Progenitor cell of endocrine pancreas (in vitro differentiated cells): ENCODE data around the gene TFEB. TPM values are rescaled to one million over a fixed set of nuclear protein-coding genes. Genes with fewer than 3 reads are reported as not detected.

Source experiments
- DNase-seq: peaks from one replicate; pipeline ENCODE4 v3.0.0; 2021; ENCODE audit warnings: low spot score; ENCODE audit not compliant: unreplicated experiment
- H3K27ac Mint-ChIP-seq: 2 replicates; pipeline ENCODE4 v1.8.0; 2021; ENCODE audit warnings: mild to moderate bottlenecking, moderate library complexity, mixed read lengths
- H3K27me3 Mint-ChIP-seq: 2 replicates; pipeline ENCODE4 v1.8.0; 2021; ENCODE audit warnings: mixed read lengths
- H3K36me3 Mint-ChIP-seq: 2 replicates; pipeline ENCODE4 v1.8.0; 2022; ENCODE audit warnings: mixed read lengths; ENCODE audit not compliant: insufficient read depth
- H3K4me1 Mint-ChIP-seq: 2 replicates; pipeline ENCODE4 v1.8.0; 2021; ENCODE audit warnings: low read depth, mixed read lengths
- H3K4me3 Mint-ChIP-seq: 2 replicates; pipeline ENCODE4 v1.8.0; 2021; ENCODE audit warnings: low read depth, mild to moderate bottlenecking, moderate library complexity, mixed read lengths
- H3K9me3 Mint-ChIP-seq: 2 replicates; pipeline ENCODE4 v1.8.0; 2021; ENCODE audit warnings: low read depth, mixed read lengths
- CTCF ChIP-seq: fragments of 200-600 bp; sonication (generic); IDR thresholded peaks from one replicate; pipeline ENCODE4 v1.5.0; 2021; ENCODE audit warnings: antibody characterized with exemption, mild to moderate bottlenecking; ENCODE audit not compliant: unreplicated experiment
- total RNA-seq: library from RNA; stranded (reverse); gene quantifications from 2 replicates; pipeline ENCODE4 v1.2.1, GENCODE V29; 2021

The TFEB gene
- total RNA-seq, 1 donor from 2014 or later: 0.48 TPM

GRCh38 chr6:41699063-41699462, 36.3 kb downstream of the TFEB start:
- Mint-ChIP-seq H3K4me3 (no peak overlapping the region), H3K4me1 (no peaks in the 10 kb centered on the region), H3K36me3 (no peaks in the 10 kb centered on the region), H3K9me3 (no peaks in the 10 kb centered on the region), H3K27me3 (peaks cover 31% of the 10 kb centered on the region), H3K27ac (no peak overlapping the region)
- no peak for DNase-seq
- no peak for TF ChIP-seq CTCF

GRCh38 chr6:41697861-41698781, 37.3 kb downstream of the TFEB start:
- Mint-ChIP-seq H3K4me1 (no peaks in the 10 kb centered on the region), H3K36me3 (no peaks in the 10 kb centered on the region), H3K9me3 (no peaks in the 10 kb centered on the region), H3K27me3 (peaks cover 24% of the 10 kb centered on the region), H3K27ac (no peak overlapping the region), H3K4me3 (no peak overlapping the region)
- TF ChIP-seq CTCF: no peak
- DNase-seq: no peak

GRCh38 chr6:41696788-41697187, 38.6 kb downstream of the TFEB start:
- TF ChIP-seq CTCF: no peak
- no peak overlapping the region for H3K4me3 Mint-ChIP-seq

GRCh38 chr6:41695825-41696224, 39.6 kb downstream of the TFEB start:
- H3K27ac Mint-ChIP-seq: no peak overlapping the region
- no peaks in the 10 kb centered on the region for H3K4me1 Mint-ChIP-seq
- DNase-seq: no peak
- H3K9me3 Mint-ChIP-seq: no peaks in the 10 kb centered on the region
- no peaks in the 10 kb centered on the region for H3K36me3 Mint-ChIP-seq
- H3K27me3 Mint-ChIP-seq: peaks cover 33% of the 10 kb centered on the region
- no peak for TF ChIP-seq CTCF
- no peak overlapping the region for H3K4me3 Mint-ChIP-seq

More at GRCh38 chr6:41696788-41697187, 38.6 kb downstream of the TFEB start:
- Mint-ChIP-seq H3K27ac (no peak overlapping the region), H3K9me3 (no peaks in the 10 kb centered on the region), H3K27me3 (peaks cover 30% of the 10 kb centered on the region), H3K4me1 (no peaks in the 10 kb centered on the region), H3K36me3 (no peaks in the 10 kb centered on the region)
- no peak for DNase-seq

GRCh38 chr6:41694815-41695526, 40.4 kb downstream of the TFEB start:
- Mint-ChIP-seq H3K9me3 (no peaks in the 10 kb centered on the region), H3K27me3 (peaks cover 40% of the 10 kb centered on the region), H3K4me1 (no peaks in the 10 kb centered on the region), H3K27ac (no peak overlapping the region), H3K36me3 (no peaks in the 10 kb centered on the region), H3K4me3 (no peak overlapping the region)
- no peak for TF ChIP-seq CTCF
- DNase-seq: no peak
